Purkinje cell (primary cell): ENCODE results near the gene EOMES. TPM values are rescaled to one million over a fixed set of nuclear protein-coding genes. Genes with fewer than 3 reads are reported as not detected.

Experiments
- polyA plus RNA-seq: library from polyadenylated mRNA; unstranded; fragments of >200 nt; fragmentation: Nextera tagmentation; gene quantifications from 2 replicates; pipeline ENCODE4 v1.2.1, GENCODE V29; 2014

The EOMES gene
- polyA plus RNA-seq, result 0.18 and 0.52 TPM in 2 replicates

GRCh38 chr3:27721717-27722564, at the start of gene EOMES:
Gene EOMES (minus strand): TSS chr3:27722323. CDS start chr3:27722294, 29 bp downstream.

Other genes with a start within 250 kb of the EOMES start
- gene SLC4A7, start 237.9 kb downstream of the EOMES start, polyA plus RNA-seq, result 15.5 and 19.9 TPM in 2 replicates